Erythroblast (primary cell): Measurements from ENCODE around the gene ZNF621.
"Not testable (repeated sequence)": the region's sequence is repeated elsewhere in the genome, so short reads cannot be mapped to it uniquely, and the experiment has no call there.

ENCODE experiments used
- GATA1 ChIP-seq: IDR thresholded peaks from 2 replicates; pipeline ENCODE4 v1.6.1; 2011; ENCODE audit warnings: low read depth, mild to moderate bottlenecking, control low read depth, low read length, moderate library complexity
- POLR2A ChIP-seq: IDR thresholded peaks from 2 replicates; pipeline ENCODE4 v1.6.1; 2011; ENCODE audit warnings: mild to moderate bottlenecking, low read length

DNA sequence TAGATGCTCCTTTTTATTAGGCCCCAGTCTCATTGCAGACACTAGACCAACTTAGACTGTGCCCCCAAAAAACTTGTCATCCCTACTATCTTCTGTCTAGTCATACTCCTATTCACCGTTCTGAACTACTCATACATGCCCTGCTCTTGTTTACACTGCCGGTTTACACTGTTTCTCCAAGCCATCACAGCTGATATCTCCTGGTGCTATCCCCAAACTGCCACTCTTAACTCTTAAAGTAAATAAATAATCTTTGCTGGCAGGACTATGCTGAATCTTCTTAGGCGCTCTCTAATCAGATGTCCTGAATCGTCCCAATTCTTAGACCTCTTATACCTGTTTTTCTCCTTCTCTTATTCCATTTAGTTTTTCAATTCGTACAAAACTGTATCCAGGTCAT, 40.9 kb downstream of the ZNF621 start:
- not testable (repeated sequence) for TF ChIP-seq POLR2A, GATA1
